Coronary artery (tissue), 2 donors: ENCODE data around the gene ISLR.

Experiments
- DNase-seq: peaks from one replicate; pipeline ENCODE4 v3.0.0-alpha.2; 2017; ENCODE audit warnings: low spot score
- H3K27ac ChIP-seq, 2 donors: fragments of 200-600 bp; sonication (generic); one replicate each; pipeline ENCODE4 v1.5.1; 2016 to 2019
- H3K4me3 ChIP-seq: fragments of 200-600 bp; sonication (generic); 2 replicates; pipeline ENCODE4 v1.5.1; 2016; ENCODE audit warnings: mild to moderate bottlenecking, moderate library complexity
- TF ChIP-seq, protein P1 (sequence below): fragments of 200-600 bp; sonication (generic); IDR thresholded peaks from one replicate; pipeline ENCODE4 v1.5.1; 2019; ENCODE audit warnings: antibody characterized with exemption

Gene ISLR

GRCh38 chr15:74209560-74209958, 36.0 kb downstream of the ISLR start:
- no peak for DNase-seq
- H3K27ac ChIP-seq = peak overlapping the region in 1 of 2 donors; percentile 37
- H3K4me3 ChIP-seq = no peak overlapping the region
- TF ChIP-seq, protein P1, sequence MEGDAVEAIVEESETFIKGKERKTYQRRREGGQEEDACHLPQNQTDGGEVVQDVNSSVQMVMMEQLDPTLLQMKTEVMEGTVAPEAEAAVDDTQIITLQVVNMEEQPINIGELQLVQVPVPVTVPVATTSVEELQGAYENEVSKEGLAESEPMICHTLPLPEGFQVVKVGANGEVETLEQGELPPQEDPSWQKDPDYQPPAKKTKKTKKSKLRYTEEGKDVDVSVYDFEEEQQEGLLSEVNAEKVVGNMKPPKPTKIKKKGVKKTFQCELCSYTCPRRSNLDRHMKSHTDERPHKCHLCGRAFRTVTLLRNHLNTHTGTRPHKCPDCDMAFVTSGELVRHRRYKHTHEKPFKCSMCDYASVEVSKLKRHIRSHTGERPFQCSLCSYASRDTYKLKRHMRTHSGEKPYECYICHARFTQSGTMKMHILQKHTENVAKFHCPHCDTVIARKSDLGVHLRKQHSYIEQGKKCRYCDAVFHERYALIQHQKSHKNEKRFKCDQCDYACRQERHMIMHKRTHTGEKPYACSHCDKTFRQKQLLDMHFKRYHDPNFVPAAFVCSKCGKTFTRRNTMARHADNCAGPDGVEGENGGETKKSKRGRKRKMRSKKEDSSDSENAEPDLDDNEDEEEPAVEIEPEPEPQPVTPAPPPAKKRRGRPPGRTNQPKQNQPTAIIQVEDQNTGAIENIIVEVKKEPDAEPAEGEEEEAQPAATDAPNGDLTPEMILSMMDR = no peak

DNA sequence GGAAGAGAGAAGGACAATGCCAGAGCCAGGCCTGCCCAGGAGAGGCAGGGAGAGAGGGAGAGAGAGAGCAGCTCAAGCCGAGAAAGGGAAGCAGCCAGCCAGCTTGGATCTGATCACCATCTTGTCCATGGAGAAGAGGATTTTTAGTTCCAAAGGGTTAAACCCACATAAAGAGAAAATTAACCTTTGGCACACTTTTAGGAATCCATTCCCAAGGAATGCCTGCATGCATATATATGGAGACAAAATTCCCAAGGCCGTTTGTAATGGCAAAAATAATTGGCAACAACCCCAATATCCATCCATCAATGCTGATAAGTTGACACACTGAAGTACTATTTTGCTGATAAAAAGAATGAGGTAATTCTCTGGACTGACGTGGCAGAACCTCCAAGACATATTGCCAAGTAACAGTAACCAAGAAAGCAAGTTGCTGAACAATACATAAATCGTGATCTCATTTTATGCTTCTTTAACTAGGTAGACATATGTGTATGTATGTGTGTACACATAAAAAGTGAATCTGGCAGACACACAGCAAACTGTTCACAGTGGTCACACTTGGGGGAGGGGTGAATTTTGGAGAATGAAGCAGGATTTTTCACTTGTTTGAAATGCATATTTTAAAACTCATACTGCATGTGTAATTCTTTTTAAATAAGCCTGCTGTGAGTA, 36.6 kb downstream of the ISLR start:
- DNase-seq = no peak
- Histone ChIP-seq H3K4me3 (no peak overlapping the region), H3K27ac (peak overlapping the region in 1 of 2 donors; percentile 44)
- TF ChIP-seq, protein P1 = no peak

DNA sequence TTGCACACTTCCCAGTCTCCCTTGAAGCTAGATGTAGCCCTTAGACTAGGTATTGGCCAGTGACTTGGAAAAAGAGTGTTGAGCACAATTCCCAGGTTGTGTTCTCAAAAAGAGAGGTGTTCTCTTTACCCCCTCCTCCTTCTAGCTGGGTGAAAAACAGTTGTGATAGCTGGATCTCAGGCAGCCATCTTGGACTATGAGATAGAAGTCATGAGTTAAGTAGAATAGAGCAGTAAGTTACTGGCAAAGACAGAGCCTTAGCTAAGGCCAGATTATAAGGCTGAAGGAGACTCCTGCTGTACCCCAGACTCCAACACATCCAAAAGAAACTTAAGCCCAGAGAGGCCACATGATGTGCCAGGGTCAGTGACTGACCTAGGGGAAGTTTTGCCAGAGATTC, 37.2 kb downstream of the ISLR start:
- Histone ChIP-seq H3K4me3 (no peak overlapping the region), H3K27ac (peak overlapping the region in 1 of 2 donors; percentile 44)
- TF ChIP-seq, protein P1 = no peak
- DNase-seq = no peak

DNA sequence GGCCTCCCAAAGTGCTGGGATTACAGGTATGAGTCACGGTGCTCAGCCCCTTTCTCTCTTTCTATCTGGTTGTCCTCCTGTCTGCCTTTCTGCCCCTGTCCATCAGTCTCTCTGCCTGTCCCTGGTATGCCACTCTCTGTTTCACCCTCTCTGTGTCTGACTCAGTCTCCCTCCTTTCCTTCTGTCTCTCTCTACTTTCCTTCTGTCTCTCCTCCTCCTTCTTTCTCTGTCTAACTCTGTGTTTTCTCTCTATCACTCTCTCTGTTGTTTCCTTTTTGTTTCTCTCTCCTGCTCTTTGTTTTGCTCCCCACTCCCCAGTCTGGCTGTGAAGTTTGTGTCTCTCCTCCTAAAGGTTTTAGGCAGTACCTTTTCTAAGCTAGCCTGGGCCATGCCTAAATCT, 38.1 kb downstream of the ISLR start:
- no peak overlapping the region for H3K27ac ChIP-seq
- TF ChIP-seq, protein P1 = no peak
- DNase-seq = no peak
- no peak overlapping the region for H3K4me3 ChIP-seq

DNA sequence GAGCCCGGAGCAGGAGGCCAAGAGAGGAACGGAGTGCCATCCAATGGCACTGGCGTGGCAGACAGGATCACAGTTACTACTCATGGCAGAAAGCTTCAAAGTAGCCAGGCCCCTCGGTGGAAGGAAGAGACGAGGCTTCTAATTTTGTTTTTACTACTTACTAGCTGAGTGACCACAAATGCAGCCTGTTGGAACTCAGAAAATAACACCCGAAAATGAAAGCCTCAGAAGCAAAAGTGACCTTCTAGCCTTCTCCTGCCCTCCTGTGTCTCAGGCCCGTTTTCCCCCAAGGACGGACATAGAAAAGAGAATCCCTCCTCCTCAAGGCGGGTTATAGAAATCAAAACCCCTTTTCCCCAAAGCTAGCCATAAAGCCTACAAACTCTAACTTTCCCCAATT, 39.0 kb downstream of the ISLR start:
- DNase-seq = no peak
- no peak overlapping the region for H3K27ac ChIP-seq
- TF ChIP-seq, protein P1 = no peak
- H3K4me3 ChIP-seq = no peak overlapping the region

GRCh38 chr15:74213858-74214284, 40.4 kb downstream of the ISLR start:
- no peak overlapping the region for H3K4me3 ChIP-seq
- TF ChIP-seq, protein P1 = no peak
- DNase-seq = no peak
- H3K27ac ChIP-seq = no peak overlapping the region

DNA sequence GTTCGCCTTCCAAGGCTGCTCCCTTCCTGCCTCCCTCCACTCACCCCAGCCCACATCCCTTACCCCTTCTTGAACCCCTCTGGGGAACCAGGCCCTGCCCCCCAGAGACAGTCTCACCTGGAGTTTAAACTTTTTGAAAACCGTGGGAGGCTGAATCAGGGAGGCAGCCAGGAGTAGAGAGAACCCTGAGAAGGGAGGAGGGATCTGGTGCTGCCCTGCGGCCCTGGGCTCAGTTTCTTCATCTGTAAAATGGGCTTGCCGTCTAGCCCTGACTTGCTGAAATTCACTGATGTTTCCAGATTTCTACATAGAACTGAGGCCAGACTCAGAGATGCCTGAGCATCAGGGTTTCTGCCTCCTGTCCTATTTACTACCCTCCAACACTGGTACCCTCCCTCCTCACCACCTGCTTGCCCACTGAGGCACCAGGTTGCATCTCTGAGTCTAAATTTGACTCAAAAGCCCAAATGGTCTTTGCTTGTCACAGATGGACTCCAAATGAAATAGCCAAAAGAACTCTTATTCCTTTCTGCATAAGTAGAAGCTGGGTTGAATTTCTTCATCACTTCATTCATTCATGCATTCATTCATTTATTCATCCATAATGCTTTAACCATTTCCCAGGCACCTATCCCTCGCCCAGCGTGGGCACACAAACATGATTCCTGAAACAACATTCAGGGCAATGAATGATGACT, 41.0 kb downstream of the ISLR start:
- Histone ChIP-seq H3K27ac (no peak overlapping the region), H3K4me3 (no peak overlapping the region)
- no peak for DNase-seq
- TF ChIP-seq, protein P1 = no peak
